Stimulated activated effector memory CD8-positive, alpha-beta T cell treated with anti-CD3 and anti-CD28 coated beads, Interleukin-12 subunit alpha, Interleukin-12 subunit beta, amount 100 ng/mL, for 72 hours (primary cell): Measurements from ENCODE around the gene CCDC141.
A peak's percentile ranks its signal among the peaks of the same experiment; 100 is the strongest.

Source experiments
- ATAC-seq: fragments of 150-1000 bp; cut with Tn5 transposase; 2 replicates; pipeline ENCODE4 v1.10.0; 2021
- DNase-seq, 2 donors: peaks; one replicate each; pipeline ENCODE4 v3.0.0; 2021 to 2022; ENCODE audit warnings: low spot score in 2 of 2
- H3K27ac Mint-ChIP-seq: one replicate; pipeline ENCODE4 v1.8.0; 2022; ENCODE audit warnings: mild to moderate bottlenecking, mixed read lengths
- H3K36me3 Mint-ChIP-seq: one replicate; pipeline ENCODE4 v1.8.0; 2022; ENCODE audit warnings: mild to moderate bottlenecking, mixed read lengths
- H3K4me1 Mint-ChIP-seq: one replicate; pipeline ENCODE4 v1.8.0; 2022; ENCODE audit warnings: mixed read lengths
- H3K4me3 Mint-ChIP-seq: one replicate; pipeline ENCODE4 v1.8.0; 2022; ENCODE audit warnings: mild to moderate bottlenecking, mixed read lengths
- H3K9me3 Mint-ChIP-seq: one replicate; pipeline ENCODE4 v1.8.0; 2022; ENCODE audit warnings: mixed read lengths

CCDC141 gene

DNA sequence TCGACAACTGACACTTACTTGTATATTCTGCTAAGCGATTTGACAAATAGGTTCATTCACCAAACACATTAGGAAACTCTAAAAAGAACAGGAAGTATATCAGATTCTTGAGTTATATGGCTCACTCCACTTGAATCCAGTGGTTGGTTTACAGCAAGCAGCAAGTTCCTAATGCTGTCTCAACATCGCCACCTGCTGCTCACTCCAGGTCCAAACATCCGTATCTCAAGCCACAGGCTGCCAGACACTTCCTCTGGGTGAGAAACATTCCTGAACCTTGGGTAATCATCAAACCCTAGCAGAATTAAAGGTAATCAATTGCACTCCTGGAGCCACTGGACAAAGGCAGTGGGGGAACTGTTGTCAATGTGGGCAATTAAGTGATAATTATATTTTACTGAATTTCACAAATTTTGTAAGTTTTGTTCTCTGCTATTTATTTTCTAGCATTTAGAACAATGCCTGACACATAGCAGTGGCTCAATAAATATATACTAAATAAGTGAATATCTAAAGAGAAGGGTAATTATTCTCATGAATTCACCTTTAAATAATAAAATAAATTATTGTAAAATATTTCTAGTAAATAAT, 135.6 kb downstream of the CCDC141 start:
- no peak overlapping the region for H3K27ac Mint-ChIP-seq
- no peaks in the 10 kb centered on the region for H3K4me1 Mint-ChIP-seq

GRCh38 chr2:178913049-178913441, 136.9 kb downstream of the CCDC141 start:
- DNase-seq (no peak), ATAC-seq (no peak)
- Mint-ChIP-seq H3K27ac (no peak overlapping the region), H3K9me3 (no peaks in the 10 kb centered on the region), H3K4me3 (no peak overlapping the region), H3K4me1 (no peaks in the 10 kb centered on the region), H3K36me3 (no peaks in the 10 kb centered on the region)

More for the DNA sequence above, 135.6 kb downstream of the CCDC141 start:
- H3K4me3 Mint-ChIP-seq: no peak overlapping the region
- no peaks in the 10 kb centered on the region for H3K9me3 Mint-ChIP-seq
- H3K36me3 Mint-ChIP-seq: no peaks in the 10 kb centered on the region
- DNase-seq (peak; percentile 37 to 68), ATAC-seq (peak; percentile 74)

GRCh38 chr2:178912416-178913048, 137.4 kb downstream of the CCDC141 start:
- ATAC-seq (peak; percentile 64), DNase-seq (no peak)
- Mint-ChIP-seq H3K4me3 (no peak overlapping the region), H3K9me3 (no peaks in the 10 kb centered on the region), H3K4me1 (no peaks in the 10 kb centered on the region), H3K27ac (no peak overlapping the region), H3K36me3 (no peaks in the 10 kb centered on the region)

DNA sequence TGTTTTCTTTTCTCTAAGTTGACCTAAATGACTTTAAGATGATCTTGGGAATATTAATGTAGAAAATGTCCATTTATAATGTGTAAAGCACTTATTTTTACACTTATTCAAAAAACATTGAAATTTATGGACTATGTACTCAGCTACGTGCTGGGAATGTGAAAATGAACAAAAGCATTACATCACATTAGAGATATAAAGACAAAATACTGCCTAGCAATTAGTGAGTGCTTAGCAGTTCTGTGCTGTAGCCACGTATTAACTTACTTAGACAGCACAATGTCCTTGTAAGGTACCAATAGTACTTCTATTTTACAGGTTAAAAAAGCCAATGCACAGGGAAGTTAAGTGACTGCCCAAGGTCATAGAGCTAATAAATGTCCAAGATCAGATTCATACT, 138.9 kb downstream of the CCDC141 start:
- no peak for ATAC-seq
- no peak overlapping the region for H3K27ac Mint-ChIP-seq
- H3K4me1 Mint-ChIP-seq: no peaks in the 10 kb centered on the region

GRCh38 chr2:178910005-178910404, 139.9 kb downstream of the CCDC141 start:
- Mint-ChIP-seq H3K9me3 (no peaks in the 10 kb centered on the region), H3K27ac (no peak overlapping the region), H3K4me3 (no peak overlapping the region), H3K36me3 (no peaks in the 10 kb centered on the region), H3K4me1 (no peaks in the 10 kb centered on the region)
- DNase-seq (no peak), ATAC-seq (no peak)

More for the DNA sequence above, 138.9 kb downstream of the CCDC141 start:
- no peak for DNase-seq
- Mint-ChIP-seq H3K36me3 (no peaks in the 10 kb centered on the region), H3K9me3 (no peaks in the 10 kb centered on the region), H3K4me3 (no peak overlapping the region)

- no peak for DNase-seq
- Mint-ChIP-seq H3K4me3 (no peak overlapping the region), H3K9me3 (no peaks in the 10 kb centered on the region), H3K36me3 (no peaks in the 10 kb centered on the region), H3K27ac (no peak overlapping the region), H3K4me1 (no peaks in the 10 kb centered on the region)
- ATAC-seq: no peak
These were observed 140.4 kb downstream of the CCDC141 start for GRCh38 chr2:178909507-178909906.

GRCh38 chr2:178908810-178909209, 141.1 kb downstream of the CCDC141 start:
- DNase-seq (no peak), ATAC-seq (no peak)
- H3K27ac Mint-ChIP-seq: no peak overlapping the region
- no peaks in the 10 kb centered on the region for H3K4me1 Mint-ChIP-seq
- H3K36me3 Mint-ChIP-seq: no peaks in the 10 kb centered on the region
- no peaks in the 10 kb centered on the region for H3K9me3 Mint-ChIP-seq
- H3K4me3 Mint-ChIP-seq: no peak overlapping the region

DNA sequence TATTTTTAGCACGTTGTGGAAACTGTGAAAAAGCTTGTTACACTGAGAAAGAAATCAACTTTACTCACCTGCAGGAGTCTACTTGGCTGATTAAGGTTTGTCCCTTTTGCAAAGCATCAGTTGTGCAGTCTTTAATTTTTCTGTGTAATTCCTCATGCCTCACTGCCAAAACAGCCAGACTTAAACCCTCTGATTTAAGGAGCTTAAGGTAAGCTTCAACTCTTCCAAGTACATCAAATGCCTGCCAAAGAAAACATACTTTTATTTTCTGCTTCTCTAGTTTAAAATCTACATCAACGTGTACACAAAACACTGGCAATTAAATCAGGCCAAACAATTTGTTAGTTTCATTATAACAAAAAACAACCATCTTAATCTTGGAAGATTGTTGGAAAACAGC, 144.7 kb downstream of the CCDC141 start:
- ATAC-seq (no peak), DNase-seq (no peak)
- Mint-ChIP-seq H3K4me3 (no peak overlapping the region), H3K36me3 (no peaks in the 10 kb centered on the region), H3K9me3 (no peaks in the 10 kb centered on the region), H3K4me1 (no peaks in the 10 kb centered on the region), H3K27ac (no peak overlapping the region)

GRCh38 chr2:178899656-178900055, 150.3 kb downstream of the CCDC141 start:
- H3K9me3 Mint-ChIP-seq: no peaks in the 10 kb centered on the region
- no peak for ATAC-seq
- no peak overlapping the region for H3K27ac Mint-ChIP-seq
- DNase-seq: no peak
- H3K4me1 Mint-ChIP-seq: no peaks in the 10 kb centered on the region
- H3K4me3 Mint-ChIP-seq: no peak overlapping the region
- no peaks in the 10 kb centered on the region for H3K36me3 Mint-ChIP-seq

DNA sequence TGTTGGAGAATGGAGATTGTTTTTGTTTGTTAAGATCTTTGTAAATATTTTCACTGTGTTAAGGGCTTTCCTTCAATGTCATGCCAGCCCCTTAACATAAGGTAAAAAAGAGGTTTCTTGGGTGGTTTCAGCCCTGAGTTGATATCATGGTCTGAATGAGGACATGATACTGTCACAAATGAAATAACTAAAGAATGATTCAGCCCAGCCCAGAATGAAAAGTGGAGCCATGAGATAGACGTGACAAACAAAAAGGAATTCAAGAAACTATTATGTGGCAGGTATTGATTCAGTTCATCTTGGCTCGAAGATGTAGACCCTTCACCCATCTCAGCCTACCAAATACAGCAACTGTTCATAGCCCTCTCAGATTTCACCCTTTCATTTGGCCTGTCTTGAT, 154.1 kb downstream of the CCDC141 start:
- Mint-ChIP-seq H3K9me3 (no peaks in the 10 kb centered on the region), H3K36me3 (no peaks in the 10 kb centered on the region), H3K4me3 (no peak overlapping the region), H3K27ac (no peak overlapping the region), H3K4me1 (peaks cover 6% of the 10 kb centered on the region)
- ATAC-seq (no peak), DNase-seq (no peak)

DNA sequence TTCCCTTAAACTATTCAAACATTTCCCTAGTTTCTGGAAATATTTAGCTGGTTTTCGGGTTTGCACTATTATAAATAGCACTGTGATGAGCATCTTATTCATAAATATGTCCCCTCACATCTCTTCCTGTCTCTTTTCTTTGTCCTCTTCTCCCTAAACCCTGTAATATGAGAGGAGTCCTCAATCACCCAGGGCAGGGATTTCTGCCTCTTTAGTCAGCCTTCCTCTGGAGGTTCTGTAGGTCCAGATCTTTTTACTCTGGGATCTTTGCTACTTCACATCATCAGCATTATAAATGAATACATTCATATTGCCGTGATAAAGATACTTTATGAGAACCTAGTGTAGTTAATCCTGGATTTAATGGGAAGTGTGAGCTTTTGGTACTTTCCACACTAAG, 154.8 kb downstream of the CCDC141 start:
- no peaks in the 10 kb centered on the region for H3K9me3 Mint-ChIP-seq
- H3K4me3 Mint-ChIP-seq: no peak overlapping the region
- ATAC-seq: no peak
- H3K27ac Mint-ChIP-seq: no peak overlapping the region
- H3K4me1 Mint-ChIP-seq: peaks cover 6% of the 10 kb centered on the region
- no peaks in the 10 kb centered on the region for H3K36me3 Mint-ChIP-seq
- no peak for DNase-seq

GRCh38 chr2:178892751-178893625, 156.9 kb downstream of the CCDC141 start:
- Mint-ChIP-seq H3K9me3 (no peaks in the 10 kb centered on the region), H3K27ac (no peak overlapping the region), H3K36me3 (no peaks in the 10 kb centered on the region), H3K4me3 (no peak overlapping the region), H3K4me1 (peaks cover 6% of the 10 kb centered on the region)
- DNase-seq (no peak), ATAC-seq (no peak)

DNA sequence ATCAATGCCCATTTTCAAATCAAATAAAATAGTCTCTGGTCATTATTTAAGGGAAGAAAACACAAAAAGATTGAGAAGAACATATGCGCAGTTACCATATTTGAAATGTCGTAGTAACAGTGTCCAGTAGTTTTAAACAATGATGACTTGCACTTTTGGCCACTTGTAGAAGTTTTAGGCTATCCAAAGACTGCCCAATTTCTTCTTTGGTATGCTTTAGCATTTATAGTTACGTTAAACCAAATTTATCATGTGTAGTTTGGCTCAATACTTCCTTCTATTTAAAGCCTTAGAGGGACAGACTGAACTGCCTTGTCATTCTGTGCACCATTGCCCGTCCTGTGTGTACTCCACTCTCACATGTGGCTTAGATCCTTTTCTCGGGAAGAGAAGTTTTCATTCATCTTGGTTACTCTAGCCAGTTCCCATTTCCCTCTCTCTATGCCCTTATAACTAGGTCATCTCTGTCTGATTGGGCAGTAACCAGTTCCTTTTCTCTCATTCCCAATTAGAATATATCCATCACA, 157.9 kb downstream of the CCDC141 start:
- no peak overlapping the region for H3K4me3 Mint-ChIP-seq
- no peak overlapping the region for H3K27ac Mint-ChIP-seq
- peaks cover 6% of the 10 kb centered on the region for H3K4me1 Mint-ChIP-seq
- H3K9me3 Mint-ChIP-seq: no peaks in the 10 kb centered on the region
- H3K36me3 Mint-ChIP-seq: no peaks in the 10 kb centered on the region
- no peak for ATAC-seq
- DNase-seq: no peak

- Mint-ChIP-seq H3K4me1 (peaks cover 6% of the 10 kb centered on the region), H3K9me3 (no peaks in the 10 kb centered on the region)
- peak; percentile 79 for ATAC-seq
These were observed 158.5 kb downstream of the CCDC141 start for GRCh38 chr2:178891265-178891958.

GRCh38 chr2:178886006-178886405, 163.9 kb downstream of the CCDC141 start:
- Mint-ChIP-seq H3K4me3 (no peak overlapping the region), H3K9me3 (no peaks in the 10 kb centered on the region), H3K27ac (no peak overlapping the region), H3K4me1 (no peaks in the 10 kb centered on the region), H3K36me3 (no peaks in the 10 kb centered on the region)
- DNase-seq (no peak), ATAC-seq (no peak)

More at GRCh38 chr2:178891265-178891958, 158.5 kb downstream of the CCDC141 start:
- DNase-seq: peak; percentile 13 to 69
- no peak overlapping the region for H3K4me3 Mint-ChIP-seq
- H3K36me3 Mint-ChIP-seq: no peaks in the 10 kb centered on the region
- no peak overlapping the region for H3K27ac Mint-ChIP-seq
